Midbrain (tissue), 1 donor: ENCODE measurements around the gene CACNG7.
A peak's percentile ranks its signal among the peaks of the same experiment; 100 is the strongest.

Experiments used
- DNase-seq: peaks from one replicate; lab custom pipeline; 2025; lab: John Stamatoyannopoulos, UW

Gene CACNG7

DNA sequence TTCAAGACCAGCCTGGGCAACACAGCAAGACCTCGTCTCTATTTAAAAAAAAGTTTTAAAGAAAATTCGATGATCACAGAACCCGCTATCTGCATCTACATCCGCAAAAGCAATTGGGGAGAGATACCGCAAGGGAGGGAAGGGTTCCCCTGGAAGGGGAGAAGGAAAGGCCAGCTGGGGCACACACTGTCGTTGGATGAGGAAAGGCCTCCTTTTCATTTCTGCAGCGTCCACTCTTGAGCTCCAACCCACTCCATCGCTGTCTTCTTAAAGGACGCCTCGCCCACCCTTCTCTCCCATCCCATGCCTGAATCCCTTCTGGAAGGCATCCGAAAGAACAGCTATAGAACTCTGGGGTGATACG is 30.3 kb upstream of the CACNG7 start:
- DNase-seq: no peak

DNA sequence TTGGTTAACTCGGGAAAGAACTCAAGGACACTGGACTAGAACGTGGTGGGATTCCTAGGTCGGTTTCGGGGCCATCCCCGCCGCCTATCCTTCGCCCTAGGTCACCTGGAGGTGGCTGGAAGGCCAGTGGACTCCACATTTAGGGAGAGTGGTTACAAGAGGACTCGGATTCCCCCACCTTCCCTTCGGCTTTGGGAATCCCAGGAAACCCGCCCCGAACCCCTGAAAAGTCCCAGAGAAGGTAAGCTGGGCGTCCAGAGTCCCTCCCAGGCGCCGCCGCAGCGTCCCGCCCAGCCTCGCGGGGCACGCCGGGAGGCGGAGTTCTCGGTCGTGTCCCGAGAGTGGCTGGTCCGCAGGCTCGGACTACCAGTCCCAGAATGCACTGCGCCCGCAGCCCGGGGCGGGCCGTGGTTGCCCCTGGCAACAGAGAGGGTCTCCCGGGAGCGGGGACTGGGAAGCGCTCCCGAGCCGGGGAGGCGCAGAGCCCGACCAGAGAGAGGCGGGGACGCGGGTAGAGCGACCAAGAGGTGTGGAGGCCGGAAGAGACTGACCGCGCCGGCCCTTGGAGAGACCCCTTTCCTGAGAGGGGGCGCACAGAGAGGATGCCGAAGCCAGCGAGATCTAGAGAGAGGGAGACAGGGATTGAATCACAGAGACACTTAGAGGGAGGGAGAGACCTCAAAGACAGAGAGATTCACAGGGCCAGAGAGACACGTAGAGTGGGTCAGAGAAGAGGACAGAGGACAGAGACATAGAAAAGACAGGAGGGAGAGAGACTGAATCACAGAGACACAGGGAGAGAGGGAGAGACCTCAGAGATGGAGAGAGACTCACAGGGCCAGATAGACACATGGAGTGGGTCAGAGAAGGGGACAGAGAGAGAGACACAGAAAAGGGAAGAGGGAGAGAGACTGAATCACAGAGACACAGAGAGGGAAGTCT is 29.7 kb upstream of the CACNG7 start:
- DNase-seq: peak; percentile 93

GRCh38 chr19:53880711-53881481 is 28.2 kb upstream of the CACNG7 start:
- DNase-seq: no peak

- no peak for DNase-seq
Observed at GRCh38 chr19:53881482-53882390, 27.3 kb upstream of the CACNG7 start, which contains the start of gene PRKCG. Gene PRKCG, plus strand, starts transcription at chr19:53882197. Its CDS starts 298 bp downstream, at chr19:53882495.

DNA sequence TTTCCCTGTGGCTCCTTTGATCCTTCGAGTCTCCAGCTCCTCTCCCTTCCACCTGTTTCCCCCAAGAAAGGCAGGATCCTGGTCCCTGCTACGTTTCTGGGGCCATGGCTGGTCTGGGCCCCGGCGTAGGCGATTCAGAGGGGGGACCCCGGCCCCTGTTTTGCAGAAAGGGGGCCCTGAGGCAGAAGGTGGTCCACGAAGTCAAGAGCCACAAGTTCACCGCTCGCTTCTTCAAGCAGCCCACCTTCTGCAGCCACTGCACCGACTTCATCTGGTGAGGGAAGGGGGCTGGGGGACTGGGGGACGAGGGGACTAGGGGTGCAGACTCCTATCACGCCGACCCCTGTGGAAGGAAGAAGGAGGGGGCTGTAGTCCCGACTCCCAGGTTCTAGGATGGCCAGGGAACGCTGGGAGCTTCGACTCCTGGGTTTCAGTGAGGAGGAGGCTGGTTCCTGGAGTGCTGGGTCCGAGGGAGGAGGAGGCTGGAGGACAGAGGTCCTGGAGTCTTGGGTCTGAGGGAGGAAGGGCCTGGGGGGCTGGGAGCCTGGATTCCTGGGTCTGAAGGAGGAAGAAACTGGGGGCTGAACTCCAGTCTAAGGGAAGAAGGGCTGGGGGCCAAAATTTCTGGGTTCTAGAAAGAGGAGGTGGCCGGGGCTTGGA is 26.6 kb upstream of the CACNG7 start:
- no peak for DNase-seq

DNA sequence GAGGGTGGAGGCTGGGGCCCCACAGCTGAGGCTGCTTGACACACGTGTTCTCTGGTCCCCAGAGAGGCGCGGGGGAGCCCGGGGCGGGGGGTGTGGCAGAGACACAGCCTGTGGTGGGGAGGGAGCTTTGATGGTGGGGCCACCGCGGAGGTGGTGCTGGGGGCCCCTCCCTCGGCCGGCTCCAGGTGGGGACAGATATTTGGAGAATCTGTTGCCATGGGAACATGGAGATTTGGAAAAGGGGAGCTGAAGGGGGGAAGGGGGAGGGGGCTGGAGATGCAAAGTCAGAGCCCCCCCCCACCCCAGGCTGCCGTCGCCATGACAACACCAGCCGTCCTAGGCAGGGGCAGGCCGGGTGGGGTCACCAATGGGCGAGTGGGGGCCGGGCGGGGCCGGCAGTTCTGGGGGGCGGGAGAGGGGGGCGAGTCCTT is 25.8 kb upstream of the CACNG7 start:
- DNase-seq: no peak

GRCh38 chr19:53883741-53884140 is 25.3 kb upstream of the CACNG7 start:
- DNase-seq: no peak

DNA sequence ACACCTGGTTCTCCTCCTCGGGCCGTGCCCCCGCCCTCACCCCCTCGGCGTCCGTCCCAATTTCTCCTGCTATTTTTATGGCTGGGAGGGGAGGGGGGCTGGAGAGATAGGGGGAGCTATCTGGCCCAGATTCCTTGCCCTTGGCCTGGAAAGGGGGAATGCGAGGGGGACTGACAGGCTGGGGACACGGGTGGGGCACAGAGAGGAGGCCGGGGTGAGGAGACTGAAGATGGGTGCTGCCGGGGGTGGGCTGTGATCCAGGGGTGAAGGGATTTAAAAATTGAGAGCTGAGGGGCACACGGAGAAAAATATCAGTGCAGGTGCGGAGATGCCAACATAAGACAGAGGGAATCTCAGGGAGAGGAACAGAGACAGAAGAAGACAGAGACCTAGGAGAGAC is 24.8 kb upstream of the CACNG7 start:
- no peak for DNase-seq

- no peak for DNase-seq
Observed at GRCh38 chr19:53885036-53885435, 24.0 kb upstream of the CACNG7 start.

- no peak for DNase-seq
Observed at GRCh38 chr19:53892301-53892980, 16.6 kb upstream of the CACNG7 start.

- DNase-seq: no peak
Observed at GRCh38 chr19:53892981-53893325, 16.1 kb upstream of the CACNG7 start.

DNA sequence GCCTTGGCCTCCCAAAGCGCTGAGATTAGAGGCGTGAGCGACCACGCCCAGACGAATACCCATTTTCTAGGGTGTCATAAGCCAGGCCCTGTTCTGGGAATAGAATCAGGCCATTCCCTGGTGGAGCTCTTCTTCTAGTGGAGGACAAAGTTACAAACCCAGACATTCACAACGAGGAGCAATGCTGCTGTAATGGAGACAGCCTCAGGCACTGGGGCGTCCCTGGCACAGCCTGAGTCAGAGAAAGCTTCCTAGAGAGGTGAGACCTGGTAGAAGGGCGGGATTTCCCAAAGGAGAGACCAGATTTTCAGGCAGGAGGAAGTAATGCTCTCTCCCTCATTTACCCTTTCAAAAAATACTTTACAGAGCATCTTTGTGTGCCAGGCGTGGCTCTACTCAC is 14.4 kb upstream of the CACNG7 start:
- DNase-seq: no peak

GRCh38 chr19:53896682-53897081 is 12.4 kb upstream of the CACNG7 start:
- no peak for DNase-seq

DNA sequence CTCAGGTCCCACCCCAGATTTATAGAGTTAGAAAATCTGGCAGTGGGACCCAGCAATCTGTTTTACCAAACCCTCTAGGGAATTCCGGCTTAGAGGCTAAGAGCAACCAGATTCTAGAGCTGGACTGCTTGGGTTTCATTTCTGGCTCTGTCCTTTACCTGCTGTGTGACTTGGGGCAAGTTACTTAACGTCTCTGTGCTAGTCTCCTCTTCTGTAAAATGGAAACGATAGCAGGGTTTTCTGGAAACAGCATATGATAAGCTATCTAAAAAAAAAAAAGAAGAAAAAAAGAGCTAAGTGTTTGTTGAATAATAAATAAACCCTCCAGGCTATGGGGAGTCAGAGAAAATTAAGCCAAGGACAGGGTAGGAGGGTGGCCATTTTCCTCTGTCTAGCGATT is 11.6 kb upstream of the CACNG7 start:
- DNase-seq: no peak

DNA sequence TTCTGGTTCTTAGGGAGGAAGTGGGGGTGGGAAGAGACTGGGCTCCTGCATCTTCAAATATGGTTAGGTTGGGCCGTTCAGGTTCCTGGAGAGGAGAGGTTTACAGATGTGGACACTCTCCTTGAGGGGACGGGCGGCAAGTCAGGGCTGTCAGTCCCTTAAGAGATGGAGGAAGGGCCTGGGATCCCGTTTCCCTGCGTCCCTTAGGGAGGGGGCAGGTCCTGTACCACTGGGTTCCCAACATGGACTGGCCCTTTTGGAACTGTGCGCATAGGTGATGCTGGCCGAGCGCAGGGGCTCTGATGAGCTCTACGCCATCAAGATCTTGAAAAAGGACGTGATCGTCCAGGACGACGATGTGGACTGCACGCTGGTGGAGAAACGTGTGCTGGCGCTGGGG is 10.9 kb upstream of the CACNG7 start:
- DNase-seq: no peak

- no peak for DNase-seq
Observed at GRCh38 chr19:53898636-53899341, 10.3 kb upstream of the CACNG7 start.

GRCh38 chr19:53900191-53900860 is 8.8 kb upstream of the CACNG7 start:
- DNase-seq: no peak

DNA sequence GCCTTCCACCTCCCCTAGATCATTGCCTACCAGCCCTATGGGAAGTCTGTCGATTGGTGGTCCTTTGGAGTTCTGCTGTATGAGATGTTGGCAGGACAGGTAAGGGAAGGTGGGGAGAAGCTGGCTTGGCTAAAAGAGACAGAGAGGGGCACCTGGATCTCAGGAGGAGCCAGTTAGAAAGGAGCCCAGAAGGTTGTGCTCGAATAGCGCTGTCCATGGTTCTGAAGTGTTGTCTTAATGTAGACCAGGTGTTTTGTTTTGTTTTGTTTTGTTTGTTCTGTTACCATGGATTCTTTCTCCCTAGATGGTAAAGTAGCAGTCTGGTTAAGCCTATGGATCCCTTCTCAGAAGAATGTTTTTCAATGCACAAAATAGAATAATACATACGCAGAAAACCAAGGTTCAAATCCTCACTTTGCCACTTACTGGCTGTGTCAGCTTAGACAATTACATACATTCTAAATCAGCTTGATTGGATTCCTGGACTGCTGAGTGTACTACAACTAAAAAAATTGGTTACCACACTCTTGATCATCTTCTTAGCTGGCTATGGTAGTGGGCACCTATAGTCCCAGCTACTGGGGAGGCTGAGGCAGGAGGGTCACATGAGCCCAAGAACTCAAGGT is 5.9 kb upstream of the CACNG7 start:
- no peak for DNase-seq

DNA sequence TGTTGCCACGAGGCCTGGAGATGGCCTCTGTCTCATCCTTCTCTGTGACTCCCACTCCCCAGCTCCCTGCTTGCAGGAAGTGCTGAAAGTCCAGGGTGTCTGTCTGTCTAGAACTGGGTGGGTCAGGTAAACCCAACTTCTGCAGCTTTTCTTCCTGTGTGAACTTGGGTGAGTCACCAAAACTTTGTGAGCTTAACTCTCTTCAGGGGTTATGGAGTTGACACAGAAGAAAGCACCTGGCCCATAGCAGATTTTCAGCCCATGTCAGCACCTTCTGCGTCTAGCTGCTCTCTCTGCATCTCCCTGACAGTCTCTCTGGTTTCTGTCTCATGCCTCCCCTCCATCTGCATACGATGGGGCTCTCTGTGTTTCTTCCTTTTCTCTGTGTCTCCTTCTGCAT is 4.2 kb upstream of the CACNG7 start:
- no peak for DNase-seq
